GM18868 (cell line): ENCODE data around the gene PLEKHG4B.

ENCODE experiments used
- ATAC-seq: cut with Tn5 transposase; IDR thresholded peaks from one replicate; pipeline ENCODE4 v1.9.1; 2021; ENCODE audit warnings: mild to moderate bottlenecking, moderate library complexity; ENCODE audit not compliant: unreplicated experiment

PLEKHG4B gene

DNA sequence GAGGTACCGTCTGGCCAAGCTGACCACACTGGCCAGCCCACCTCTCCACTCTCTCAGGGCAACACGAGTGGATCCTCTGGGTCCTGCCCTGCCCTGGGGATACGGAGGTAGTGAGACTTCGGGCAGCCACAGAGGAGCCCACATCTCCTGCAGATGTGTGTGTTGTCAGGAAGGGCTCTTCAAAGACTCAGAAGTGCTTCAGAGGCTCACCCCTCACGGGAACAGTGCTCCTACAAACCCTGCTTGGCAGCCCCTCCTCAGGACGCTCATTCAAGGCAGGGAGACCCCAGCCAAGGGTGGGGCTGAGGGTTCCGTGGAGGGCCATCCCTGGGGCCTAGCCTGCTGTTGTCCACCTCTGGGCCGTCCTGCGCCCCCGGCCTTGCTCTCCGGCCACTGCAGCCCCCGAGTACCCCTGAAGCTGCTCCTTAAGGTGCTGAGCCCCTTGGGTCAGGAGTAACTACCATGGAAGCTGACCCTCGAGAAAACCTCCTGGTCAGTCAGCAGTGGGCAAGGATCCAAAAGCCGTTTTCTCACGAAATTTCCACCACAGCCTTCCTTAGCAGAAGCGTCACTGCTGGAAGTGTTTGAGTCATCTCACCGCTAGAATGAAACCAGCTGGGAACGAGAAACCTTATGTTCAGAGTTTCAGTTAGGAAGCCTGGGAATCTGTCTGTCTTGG lies 76.2 kb downstream of the PLEKHG4B start:
- no peak for ATAC-seq

DNA sequence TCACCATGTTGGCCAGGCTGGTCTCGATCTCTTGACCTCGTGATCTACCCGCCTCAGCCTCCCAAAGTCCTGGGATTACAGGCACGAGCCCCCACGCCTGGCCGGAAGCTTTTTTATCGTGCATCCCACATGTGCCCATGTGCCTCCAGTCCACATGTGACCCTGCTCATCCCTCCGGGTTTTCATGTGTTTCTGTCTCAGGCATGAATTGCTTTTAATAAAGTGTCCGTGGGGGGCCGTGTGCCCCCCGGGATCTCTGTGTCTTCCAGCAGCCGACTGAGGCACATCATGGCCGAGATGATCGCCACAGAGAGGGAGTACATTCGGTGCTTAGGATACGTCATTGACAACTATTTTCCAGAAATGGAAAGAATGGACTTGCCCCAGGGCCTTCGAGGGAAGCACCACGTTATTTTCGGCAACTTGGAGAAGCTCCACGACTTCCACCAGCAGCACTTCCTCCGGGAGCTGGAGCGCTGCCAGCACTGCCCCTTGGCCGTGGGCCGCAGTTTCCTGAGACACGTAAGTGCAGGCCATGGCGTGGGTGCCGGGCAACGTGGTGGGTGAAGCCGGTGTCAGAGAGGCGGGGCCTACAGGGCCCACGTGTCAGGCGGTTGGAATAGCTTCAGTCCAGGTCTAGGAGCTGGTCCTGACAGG lies 77.2 kb downstream of the PLEKHG4B start:
- ATAC-seq: no peak

GRCh38 chr5:169728-170094 lies 77.7 kb downstream of the PLEKHG4B start:
- no peak for ATAC-seq

DNA sequence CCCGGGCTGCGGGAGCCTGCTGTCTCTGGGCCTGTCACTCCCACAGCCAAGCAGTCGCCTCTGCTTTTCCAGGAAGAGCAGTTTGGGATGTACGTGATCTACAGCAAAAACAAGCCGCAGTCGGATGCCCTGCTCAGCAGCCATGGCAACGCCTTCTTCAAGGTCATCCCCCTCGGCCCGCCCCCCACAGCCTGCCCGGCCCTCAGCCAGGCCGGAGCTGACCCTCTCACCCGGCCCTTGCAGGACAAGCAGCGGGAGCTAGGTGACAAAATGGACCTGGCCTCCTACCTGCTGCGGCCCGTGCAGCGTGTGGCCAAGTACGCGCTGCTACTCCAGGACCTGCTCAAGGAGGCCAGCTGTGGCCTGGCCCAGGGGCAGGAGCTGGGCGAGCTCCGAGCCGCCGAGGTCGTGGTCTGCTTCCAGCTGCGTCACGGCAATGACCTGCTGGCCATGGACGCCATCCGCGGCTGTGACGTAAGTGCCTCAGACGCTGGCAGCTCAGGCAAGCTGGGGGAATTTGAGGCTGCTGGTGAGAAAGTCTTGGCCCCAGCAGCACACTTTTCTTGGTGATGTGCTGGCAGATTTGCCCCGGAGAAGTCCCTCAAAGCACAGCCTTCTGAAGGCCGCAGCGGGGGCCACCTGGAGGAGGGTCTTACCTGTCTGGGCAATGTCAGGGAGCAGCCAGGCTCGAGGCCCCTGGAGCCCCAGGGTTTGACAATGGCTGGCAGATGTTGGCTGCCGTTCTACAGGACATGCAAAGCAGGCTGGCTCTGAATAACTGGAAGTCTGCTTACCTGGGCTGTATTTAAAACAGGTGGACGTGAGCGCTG lies 79.2 kb downstream of the PLEKHG4B start:
- no peak for ATAC-seq

GRCh38 chr5:171801-172331 lies 79.9 kb downstream of the PLEKHG4B start:
- no peak for ATAC-seq

DNA sequence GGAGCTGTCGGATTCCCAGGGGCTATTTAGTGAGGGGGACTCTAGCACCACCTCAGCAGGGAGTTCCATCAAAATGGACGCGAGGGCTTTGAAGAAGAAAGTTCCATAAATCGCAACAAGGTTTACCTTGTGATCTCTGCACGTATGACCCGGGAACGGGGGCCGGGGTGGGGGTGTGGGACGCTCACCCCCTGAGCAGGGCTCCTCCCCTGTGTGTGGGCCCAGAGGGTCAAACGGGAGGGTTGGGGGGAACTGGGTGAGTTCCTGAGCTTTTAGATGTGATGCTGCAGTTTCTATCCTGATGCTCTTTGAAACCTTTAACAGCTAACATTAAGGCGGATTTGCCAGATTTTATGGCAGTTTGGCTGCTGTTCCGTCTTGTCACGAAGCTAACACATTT lies 80.5 kb downstream of the PLEKHG4B start:
- ATAC-seq: no peak

DNA sequence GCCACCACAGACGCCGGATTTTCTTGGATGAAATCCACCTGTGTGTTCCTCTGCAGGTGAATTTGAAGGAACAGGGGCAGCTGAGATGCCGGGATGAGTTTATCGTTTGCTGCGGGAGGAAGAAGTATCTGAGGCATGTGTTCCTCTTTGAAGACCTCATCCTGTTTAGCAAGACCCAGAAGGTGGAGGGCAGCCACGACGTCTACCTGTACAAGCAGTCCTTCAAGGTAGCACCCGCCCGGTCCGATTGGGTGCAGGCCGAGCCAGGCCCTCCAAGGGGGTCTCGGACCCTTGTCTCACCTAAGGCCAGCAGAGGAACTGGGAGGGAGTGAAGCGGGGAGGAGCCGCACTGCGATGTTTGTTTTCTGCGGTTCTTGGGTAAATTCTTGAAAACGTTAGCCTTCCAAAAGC lies 80.9 kb downstream of the PLEKHG4B start:
- no peak for ATAC-seq

DNA sequence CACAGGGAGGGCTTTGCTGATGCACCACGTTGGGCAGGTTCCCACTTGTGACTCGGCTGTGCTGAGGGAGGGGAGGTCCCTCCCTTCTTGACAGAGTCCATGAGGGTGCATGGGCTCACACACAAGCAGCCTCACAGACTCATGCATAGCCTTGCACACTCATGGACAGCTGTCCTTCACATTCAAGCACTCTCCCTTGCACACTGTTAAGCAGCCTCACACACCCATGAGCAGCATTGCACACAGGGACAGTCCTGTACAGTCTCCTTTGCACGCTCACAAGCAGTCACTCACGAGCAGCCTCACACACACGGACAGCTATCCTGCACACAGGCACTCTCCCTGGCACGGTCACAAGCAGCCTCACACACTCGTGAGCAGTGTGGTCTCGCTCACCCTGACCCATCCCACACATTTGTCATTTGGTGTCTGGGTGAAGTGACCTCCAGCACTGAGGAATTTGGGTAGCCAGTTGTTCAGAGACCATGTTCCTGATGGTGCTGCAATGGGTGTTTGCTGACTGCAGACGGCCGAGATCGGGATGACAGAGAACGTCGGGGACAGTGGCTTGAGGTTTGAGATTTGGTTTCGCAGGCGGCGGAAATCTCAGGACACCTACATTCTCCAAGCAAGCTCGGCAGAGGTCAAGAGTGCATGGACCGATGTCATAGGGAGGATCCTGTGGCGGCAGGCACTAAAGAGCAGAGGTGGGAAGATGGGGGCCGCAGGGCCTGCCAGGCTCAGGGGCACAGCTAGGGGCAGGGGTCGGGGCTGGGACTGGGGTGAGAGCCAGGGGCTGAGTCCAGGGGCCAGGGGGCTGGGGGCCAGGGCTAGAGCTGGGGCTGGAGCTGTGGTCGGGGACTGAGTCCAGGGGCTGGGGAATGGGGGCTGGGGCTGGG lies 81.7 kb downstream of the PLEKHG4B start:
- ATAC-seq: no peak

GRCh38 chr5:174291-174600 lies 82.3 kb downstream of the PLEKHG4B start:
- no peak for ATAC-seq

DNA sequence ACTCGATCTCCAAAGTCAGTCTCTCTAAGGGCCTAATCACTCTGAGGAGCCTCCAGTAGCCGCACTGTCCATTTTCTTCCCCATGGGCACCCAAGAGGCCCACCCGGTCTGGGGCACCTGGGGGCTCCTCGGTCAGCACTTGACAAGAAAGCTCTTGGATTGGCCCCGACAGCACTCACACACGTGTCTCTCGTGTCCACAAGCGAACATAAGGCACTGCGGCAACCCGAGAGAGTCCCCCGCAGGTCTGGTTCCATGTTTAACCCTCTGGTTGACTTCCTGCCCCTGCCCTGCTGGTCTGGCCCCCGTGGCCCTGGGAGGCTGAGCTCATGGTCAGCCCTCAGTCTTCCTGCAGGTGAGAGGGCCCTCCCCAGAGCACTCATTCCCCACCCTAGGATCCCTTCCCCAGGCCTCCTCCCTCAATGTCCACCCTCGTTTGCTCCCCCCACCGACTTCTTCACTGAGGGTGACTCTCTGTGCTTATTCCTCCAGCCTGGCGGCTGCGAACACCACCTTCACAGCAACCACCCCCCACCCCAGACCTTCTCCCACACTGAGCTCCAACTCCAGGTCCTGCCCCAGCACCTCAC lies 83.0 kb downstream of the PLEKHG4B start:
- no peak for ATAC-seq

- no peak for ATAC-seq
These were observed 84.4 kb downstream of the PLEKHG4B start for GRCh38 chr5:176296-176823.

- ATAC-seq: no peak
These were observed 86.1 kb downstream of the PLEKHG4B start for GRCh38 chr5:178110-178509.

GRCh38 chr5:179401-179800 lies 87.4 kb downstream of the PLEKHG4B start:
- no peak for ATAC-seq

DNA sequence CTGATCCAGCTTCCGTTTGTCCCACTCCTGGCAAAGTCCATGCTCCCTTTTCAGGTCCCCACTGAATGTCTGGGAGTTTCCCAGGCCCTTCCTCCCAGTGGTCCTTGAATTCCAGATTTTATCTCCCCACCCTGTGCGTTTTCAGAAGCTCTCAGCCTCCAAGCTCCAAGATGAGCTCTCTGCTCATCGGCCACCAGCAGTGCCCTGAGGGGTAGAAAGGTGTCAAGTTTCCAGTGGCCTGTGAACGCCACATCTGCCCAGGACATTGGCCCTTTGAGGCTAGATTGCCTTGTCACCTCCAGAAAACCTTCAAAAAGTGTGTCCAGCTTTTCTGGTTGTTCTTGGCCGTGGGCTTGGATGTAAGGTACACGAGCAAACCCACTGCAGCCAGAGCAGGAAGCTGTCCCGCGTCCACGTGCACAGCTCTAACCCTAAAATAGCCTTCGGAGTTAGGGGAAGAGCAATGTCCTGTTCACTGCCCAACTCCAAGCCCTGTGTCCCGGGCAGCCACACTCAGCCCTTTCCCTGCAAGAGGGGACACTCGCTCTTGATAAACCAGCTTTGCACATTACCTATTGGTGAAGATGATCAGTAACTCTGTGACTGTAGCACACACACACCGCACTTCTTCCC lies 88.4 kb downstream of the PLEKHG4B start:
- ATAC-seq: no peak

GRCh38 chr5:181160-181559 lies 89.2 kb downstream of the PLEKHG4B start:
- ATAC-seq: no peak

DNA sequence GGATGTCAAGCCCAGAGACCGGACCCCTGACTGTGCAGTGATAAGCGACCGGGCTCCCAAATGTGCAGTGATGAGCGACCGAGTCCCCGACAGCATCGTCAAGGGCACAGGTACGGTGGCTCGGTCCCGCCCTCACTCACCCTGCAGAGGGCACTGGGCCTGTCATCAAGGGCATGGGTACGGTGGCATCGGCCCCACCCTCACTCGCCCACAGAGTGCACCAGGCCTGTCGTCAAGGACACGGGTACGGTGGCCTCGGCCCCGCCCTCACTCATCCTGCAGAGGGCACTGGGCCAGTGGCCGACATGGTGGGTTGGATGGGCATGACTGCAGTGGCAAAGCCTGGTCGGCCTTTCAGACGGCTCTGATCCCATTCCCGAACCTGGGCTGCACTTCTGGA lies 89.6 kb downstream of the PLEKHG4B start:
- no peak for ATAC-seq

DNA sequence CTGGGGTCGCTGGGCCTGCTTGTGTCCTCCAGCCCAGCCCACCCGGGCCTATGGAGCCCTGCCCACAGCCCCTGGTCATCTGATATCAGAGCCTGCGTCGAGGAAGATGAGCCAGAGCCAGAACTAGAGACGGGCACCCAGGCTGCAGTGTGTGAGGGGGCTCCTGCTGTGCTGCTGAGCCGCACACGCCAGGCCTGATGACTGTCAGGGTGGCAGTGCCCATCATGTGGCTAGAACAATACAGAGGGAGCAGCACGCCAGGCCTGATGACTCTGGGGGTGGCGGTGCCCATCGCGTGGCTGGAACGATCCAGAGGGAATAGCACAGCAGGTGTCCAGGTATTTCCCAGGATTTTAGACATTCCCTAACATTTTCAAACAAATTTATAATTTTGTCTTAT lies 90.2 kb downstream of the PLEKHG4B start:
- no peak for ATAC-seq

- no peak for ATAC-seq
These were observed 92.5 kb downstream of the PLEKHG4B start for GRCh38 chr5:184471-184870.

GRCh38 chr5:185095-186070 lies 93.4 kb downstream of the PLEKHG4B start:
- ATAC-seq: no peak
